Measurements from ENCODE around the gene SH3GLB2.
"Not testable (repeated sequence)": the region's sequence is repeated elsewhere in the genome, so short reads cannot be mapped to it uniquely, and the experiment has no call there.

The SH3GLB2 gene

DNA sequence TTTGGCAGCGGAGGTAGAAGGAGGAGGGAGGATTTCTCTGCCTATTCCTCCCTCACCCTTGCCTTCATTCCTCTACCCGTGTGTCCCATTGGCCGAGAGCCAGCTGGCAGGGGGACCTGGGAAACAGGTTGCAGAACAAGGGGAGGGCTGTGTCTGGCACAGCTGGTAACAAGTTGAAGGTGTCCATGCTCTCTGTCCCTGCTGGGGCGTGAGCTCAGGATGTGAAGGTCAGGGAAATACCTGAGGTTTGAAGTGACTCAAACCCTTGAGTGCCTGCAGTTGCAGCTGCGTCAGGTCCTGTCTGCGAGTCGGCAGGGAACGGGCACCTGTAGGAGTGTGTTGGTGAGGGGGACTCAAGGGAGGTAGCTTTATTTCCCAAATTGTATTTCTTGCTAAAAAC is 24.5 kb upstream of the SH3GLB2 start:
- no peak for DNase-seq

GRCh38 chr9:129042016-129042415 is 13.9 kb upstream of the SH3GLB2 start:
- no peak for DNase-seq

- no peak for DNase-seq
Measured at GRCh38 chr9:129040113-129040643, 12.0 kb upstream of the SH3GLB2 start.

DNA sequence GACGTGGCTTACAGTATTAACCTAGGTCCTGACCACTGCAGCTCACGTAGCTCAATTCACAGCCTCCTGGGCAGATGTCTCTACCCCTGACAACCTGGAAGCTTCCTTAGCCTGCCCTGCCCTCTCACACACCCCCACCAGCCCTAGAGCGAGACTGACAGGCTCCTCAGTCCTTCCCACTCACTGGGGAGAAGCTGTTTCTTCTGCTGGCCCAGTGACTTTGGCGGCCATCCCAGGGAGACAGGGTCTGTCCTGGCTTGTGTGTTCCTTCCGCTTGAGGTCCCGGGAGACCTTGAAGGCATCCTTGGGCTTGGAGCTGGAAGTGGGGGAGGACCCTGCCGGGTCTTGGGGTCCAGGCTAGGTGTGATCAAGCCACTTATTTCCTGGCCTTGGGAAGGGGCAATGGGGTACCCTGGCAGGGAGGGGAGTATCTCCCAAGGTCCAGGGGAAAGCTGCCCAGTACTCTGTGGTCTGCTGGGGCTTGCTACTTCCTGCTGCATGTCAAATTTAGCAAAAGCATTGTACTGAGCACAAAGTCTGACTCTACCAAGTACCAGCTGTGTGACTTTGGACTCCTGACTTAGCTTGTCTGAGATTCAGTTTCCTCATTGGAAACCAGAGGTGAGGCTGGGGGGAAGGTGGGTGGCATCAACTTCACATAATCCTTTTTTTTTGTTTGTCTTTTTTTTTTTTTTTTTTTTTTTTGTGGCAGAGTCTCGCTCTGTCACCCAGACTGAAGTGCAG is 10.2 kb upstream of the SH3GLB2 start:
- DNase-seq: no peak

DNA sequence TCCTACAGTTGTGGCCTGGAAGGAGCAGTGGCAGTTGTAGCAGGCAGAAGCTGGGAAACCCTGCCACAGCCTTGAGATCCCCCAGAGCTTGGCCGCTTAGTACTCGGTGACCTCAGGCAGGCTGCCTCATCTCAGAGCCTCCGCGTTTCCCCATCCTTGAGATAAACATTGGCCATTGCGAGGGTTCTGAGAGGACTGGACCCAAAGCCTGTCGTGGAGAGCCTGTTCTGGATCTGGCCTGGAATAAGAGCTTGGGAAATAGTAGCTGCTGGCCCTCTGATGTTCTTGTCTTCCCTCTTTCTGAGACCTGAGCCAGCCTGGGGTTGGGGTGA is 9.6 kb upstream of the SH3GLB2 start:
- no peak for DNase-seq

- DNase-seq: peak in 1 of 2 donors; percentile 22
Measured at GRCh38 chr9:129036923-129037766, 9.0 kb upstream of the SH3GLB2 start.

- peak; percentile 92 to 94 for DNase-seq
Measured at GRCh38 chr9:129036241-129036922, 8.3 kb upstream of the SH3GLB2 start, which contains the start of gene MIGA2. Gene MIGA2 (plus strand): TSS chr9:129036626. CDS start chr9:129040595, 3,969 bp downstream.

GRCh38 chr9:129035838-129036237 is 7.7 kb upstream of the SH3GLB2 start:
- DNase-seq: not testable (repeated sequence)

GRCh38 chr9:129033216-129033615 is 5.1 kb upstream of the SH3GLB2 start:
- DNase-seq: no peak

- DNase-seq: no peak
Measured at GRCh38 chr9:129032541-129033159, 4.5 kb upstream of the SH3GLB2 start.

DNA sequence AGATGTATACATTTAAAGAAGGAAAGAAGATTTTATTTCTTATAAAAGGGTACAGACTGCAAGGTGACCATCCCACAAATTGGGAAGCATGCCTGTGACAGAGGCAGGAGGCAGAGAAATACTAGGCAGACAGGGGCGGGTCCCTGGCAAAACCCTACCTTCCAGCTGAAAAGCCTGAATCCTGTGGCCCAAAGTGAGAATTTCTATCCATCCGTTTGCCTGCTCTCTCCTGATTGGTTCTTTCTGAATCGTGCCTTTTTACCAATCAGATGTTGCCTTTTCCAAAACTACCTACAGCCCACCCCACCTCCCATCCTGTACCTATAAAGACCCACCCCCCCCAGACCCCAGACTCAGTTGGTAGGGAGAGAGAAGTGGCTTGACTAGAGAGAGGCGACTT is 3.4 kb upstream of the SH3GLB2 start:
- DNase-seq: no peak

- DNase-seq: no peak
Measured at GRCh38 chr9:129030191-129030590, 2.1 kb upstream of the SH3GLB2 start.

DNA sequence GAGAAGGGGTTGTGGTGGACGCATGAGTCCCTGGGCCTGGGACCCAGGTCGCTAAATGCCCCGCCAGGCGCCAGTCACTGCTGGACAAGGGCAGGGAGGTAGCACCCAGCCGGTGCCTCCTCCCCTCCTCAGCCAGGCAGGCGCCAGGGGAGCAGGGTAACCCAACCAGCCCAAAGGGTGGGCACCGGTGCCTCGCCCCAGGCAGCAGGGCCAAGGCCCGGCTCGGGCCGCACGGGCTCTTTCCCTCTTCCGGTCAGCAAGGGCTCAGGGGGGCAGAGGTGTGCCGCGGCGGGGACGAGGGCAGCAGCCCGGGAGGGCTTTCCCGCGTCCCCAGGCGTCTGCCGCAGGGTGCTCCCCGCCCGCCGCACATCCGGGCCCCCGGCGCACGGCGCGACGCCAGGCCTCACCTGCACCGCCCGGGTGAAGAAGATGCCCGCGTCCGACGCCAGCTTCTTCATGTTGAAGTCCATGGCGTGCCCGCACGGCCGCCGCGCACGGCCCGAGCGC is 393 bp downstream of the SH3GLB2 start:
- no peak for DNase-seq

GRCh38 chr9:129027224-129027684 is 877 bp downstream of the SH3GLB2 start:
- no peak for DNase-seq

- DNase-seq: no peak
Measured at GRCh38 chr9:129026442-129027223, 1.5 kb downstream of the SH3GLB2 start.

GRCh38 chr9:129023908-129024233 is 4.3 kb downstream of the SH3GLB2 start:
- no peak for DNase-seq

DNA sequence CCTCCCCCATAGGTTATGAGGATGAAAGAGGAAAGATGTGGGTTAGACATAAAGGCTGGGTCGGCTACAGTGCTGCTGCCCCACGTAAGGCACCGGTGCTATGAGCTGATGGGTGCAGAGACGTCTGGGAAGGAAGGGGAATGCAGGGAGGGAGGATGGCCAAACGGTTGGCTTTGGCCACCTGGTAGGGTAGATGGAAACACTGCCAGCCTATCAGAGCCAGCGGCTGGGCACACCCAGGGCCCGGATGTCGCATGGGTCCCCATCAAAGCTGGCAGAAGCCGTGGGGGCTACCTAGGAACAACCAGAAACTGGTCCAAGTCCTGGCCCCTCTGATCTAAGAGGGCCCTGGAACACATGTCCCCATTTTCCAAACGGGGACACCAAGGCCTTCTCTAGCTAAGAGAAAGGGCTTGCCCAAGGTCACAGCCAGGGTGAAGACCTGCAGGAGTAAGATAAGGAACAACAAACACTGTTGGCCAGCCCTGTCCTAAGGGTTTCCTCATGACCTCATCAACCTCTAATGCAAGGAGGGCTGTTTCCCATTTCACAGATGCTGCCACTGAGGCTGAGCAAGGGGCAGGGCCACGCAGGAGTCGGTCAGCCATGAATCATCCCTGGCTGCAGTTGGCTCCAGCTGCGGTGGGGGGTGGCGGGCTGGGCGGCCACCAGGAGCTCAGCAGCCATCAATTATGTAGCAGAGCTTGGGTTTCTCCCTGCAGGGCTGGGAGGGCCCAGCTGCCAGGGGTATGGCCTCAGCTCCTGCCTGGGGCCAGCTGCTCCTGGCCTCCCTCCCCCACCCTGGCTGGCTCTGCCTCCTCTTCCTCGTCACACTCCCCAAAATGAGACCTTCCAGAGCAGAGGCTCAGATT is 4.9 kb downstream of the SH3GLB2 start:
- no peak for DNase-seq

DNA sequence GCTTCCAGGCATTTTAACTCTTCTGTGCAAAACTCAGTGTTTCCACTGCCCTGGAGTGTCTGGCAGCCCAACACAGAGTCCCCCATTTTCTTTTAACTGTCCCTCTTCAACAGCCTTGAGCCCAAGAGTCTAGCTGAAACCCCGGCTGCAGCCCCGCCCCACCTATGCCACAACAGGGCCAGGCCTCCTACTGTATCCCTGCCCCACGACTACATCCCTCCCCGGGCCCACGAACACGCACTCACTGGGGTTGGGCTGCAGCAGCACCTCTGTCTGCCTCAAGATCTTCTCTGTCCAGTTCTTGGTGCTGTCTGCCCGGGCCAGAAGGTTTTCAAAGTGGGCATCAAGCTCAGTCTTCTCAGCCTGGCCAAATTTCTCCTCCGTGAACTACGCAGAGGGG is 6.1 kb downstream of the SH3GLB2 start:
- no peak for DNase-seq

GRCh38 chr9:129021091-129021490 is 7.0 kb downstream of the SH3GLB2 start:
- DNase-seq: no peak

DNA sequence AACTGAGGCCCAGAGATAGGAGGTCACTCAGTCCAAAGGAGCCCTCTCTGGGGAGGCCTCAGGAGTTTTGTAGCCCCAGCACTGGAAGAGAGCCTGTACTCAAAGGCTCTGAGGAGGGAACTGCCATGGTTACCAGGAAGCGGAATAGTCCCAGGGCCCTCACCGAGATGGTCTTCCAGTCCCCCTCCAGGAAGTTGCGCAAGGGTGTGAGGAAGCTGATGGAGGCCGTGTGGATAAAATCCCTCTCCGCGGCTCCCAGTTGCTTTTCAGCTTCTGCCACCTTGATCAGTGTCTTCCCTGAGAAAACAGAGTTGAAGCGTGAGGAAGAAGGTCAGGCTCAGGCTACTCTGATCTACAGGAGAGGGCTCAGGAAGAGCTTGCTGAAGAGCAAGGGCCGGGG is 13.5 kb downstream of the SH3GLB2 start:
- no peak for DNase-seq

DNA sequence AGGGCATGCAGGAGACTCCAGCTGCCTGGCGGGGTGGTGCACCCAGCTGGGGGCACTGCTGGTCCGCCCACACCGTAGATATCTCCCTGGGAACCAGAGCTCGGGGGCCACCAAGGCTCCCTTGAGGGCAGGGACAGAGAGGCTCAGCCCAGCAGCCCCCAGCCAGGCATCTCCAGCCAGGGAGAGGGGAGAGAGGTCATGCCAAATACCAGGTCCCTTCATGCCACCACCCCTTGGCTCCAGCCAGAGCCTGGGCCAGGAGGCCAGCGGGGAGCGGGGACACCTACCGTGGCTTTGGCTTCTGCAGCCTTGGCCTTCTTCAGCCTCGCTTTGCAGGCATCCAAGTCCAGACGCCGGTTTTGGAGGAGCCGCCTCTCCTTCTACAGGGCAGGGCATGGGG is 14.0 kb downstream of the SH3GLB2 start:
- DNase-seq: no peak
